Effector memory CD8-positive, alpha-beta T cell (primary cell): Measurements from ENCODE around the gene TRPM2.
"Not testable (repeated sequence)": the region's sequence is repeated elsewhere in the genome, so short reads cannot be mapped to it uniquely, and the experiment has no call there.

Source experiments
- ATAC-seq: fragments of 150-1000 bp; cut with Tn5 transposase; replicated peaks from 2 replicates; pipeline ENCODE4 v1.10.0; 2021; ENCODE audit warnings: mild to moderate bottlenecking, moderate library complexity
- DNase-seq, 3 experiments: peaks; one replicate each; pipeline ENCODE4 v3.0.0; 2021
- H3K27ac Mint-ChIP-seq, 2 donors: one replicate each; pipeline ENCODE4 v1.8.0; 2022; ENCODE audit warnings: mild to moderate bottlenecking in 2 of 2, mixed read lengths in 2 of 2, moderate library complexity in 2 of 2
- H3K27me3 Mint-ChIP-seq, 2 donors: one replicate each; pipeline ENCODE4 v1.8.0; 2022; ENCODE audit warnings: mixed read lengths in 2 of 2
- H3K36me3 Mint-ChIP-seq: one replicate; pipeline ENCODE4 v1.8.0; 2022; ENCODE audit warnings: mild to moderate bottlenecking, moderate library complexity, mixed read lengths; ENCODE audit not compliant: insufficient read depth
- H3K4me1 Mint-ChIP-seq, 2 donors: one replicate each; pipeline ENCODE4 v1.8.0; 2022; ENCODE audit warnings: low read depth in 2 of 2, mixed read lengths in 2 of 2
- H3K4me3 Mint-ChIP-seq, 2 donors: one replicate each; pipeline ENCODE4 v1.8.0; 2022; ENCODE audit warnings: mild to moderate bottlenecking in 2 of 2, mixed read lengths in 2 of 2, moderate library complexity in 2 of 2
- H3K9me3 Mint-ChIP-seq, 2 donors: one replicate each; pipeline ENCODE4 v1.8.0; 2022; ENCODE audit warnings: mixed read lengths in 2 of 2

Gene TRPM2

GRCh38 chr21:44466351-44466954 is 113.0 kb downstream of the TRPM2 start:
- ATAC-seq (no peak), DNase-seq (no peak)
- no peak overlapping the region for H3K27ac Mint-ChIP-seq
- no peaks in the 10 kb centered on the region for H3K4me1 Mint-ChIP-seq
- peaks cover 4% of the 10 kb centered on the region for H3K36me3 Mint-ChIP-seq
- no peak overlapping the region for H3K4me3 Mint-ChIP-seq
- no peaks in the 10 kb centered on the region for H3K9me3 Mint-ChIP-seq
- peaks cover 5 to 28% of the 10 kb centered on the region in 2 donors for H3K27me3 Mint-ChIP-seq

- Mint-ChIP-seq H3K4me3 (no peak overlapping the region), H3K27ac (no peak overlapping the region), H3K36me3 (peaks cover 4% of the 10 kb centered on the region), H3K4me1 (no peaks in the 10 kb centered on the region), H3K27me3 (peaks cover 5 to 28% of the 10 kb centered on the region in 2 donors), H3K9me3 (no peaks in the 10 kb centered on the region)
- DNase-seq (no peak), ATAC-seq (no peak)
These were observed 113.8 kb downstream of the TRPM2 start for GRCh38 chr21:44466996-44467858.

- no peak for DNase-seq
- no peak for ATAC-seq
- Mint-ChIP-seq H3K4me1 (no peaks in the 10 kb centered on the region), H3K36me3 (peaks cover 4% of the 10 kb centered on the region), H3K27me3 (peaks cover 5 to 28% of the 10 kb centered on the region in 2 donors), H3K9me3 (no peaks in the 10 kb centered on the region), H3K27ac (no peak overlapping the region), H3K4me3 (no peak overlapping the region)
These were observed 114.4 kb downstream of the TRPM2 start for GRCh38 chr21:44467859-44468195.

- ATAC-seq (no peak), DNase-seq (no peak)
- no peaks in the 10 kb centered on the region for H3K4me1 Mint-ChIP-seq
- no peaks in the 10 kb centered on the region for H3K9me3 Mint-ChIP-seq
- peaks cover 4% of the 10 kb centered on the region for H3K36me3 Mint-ChIP-seq
- H3K4me3 Mint-ChIP-seq: no peak overlapping the region
- H3K27ac Mint-ChIP-seq: no peak overlapping the region
- peaks cover 5 to 16% of the 10 kb centered on the region in 2 donors for H3K27me3 Mint-ChIP-seq
These were observed 117.9 kb downstream of the TRPM2 start for GRCh38 chr21:44471341-44471740.

- Mint-ChIP-seq H3K27me3 (peaks cover 5 to 11% of the 10 kb centered on the region in 2 donors), H3K27ac (no peak overlapping the region), H3K4me1 (no peaks in the 10 kb centered on the region), H3K9me3 (no peaks in the 10 kb centered on the region), H3K36me3 (no peaks in the 10 kb centered on the region), H3K4me3 (no peak overlapping the region)
- ATAC-seq: no peak
- no peak for DNase-seq
These were observed 118.6 kb downstream of the TRPM2 start for GRCh38 chr21:44471996-44472395.

GRCh38 chr21:44473915-44474555 is 120.6 kb downstream of the TRPM2 start:
- Mint-ChIP-seq H3K27ac (no peak overlapping the region), H3K36me3 (no peaks in the 10 kb centered on the region), H3K4me1 (peaks cover 3% of the 10 kb centered on the region in 2 donors), H3K9me3 (no peaks in the 10 kb centered on the region), H3K27me3 (peaks cover 5 to 16% of the 10 kb centered on the region in 2 donors), H3K4me3 (no peak overlapping the region)
- DNase-seq (no peak), ATAC-seq (peak; percentile 56)

- DNase-seq (no peak), ATAC-seq (no peak)
- peaks cover 5 to 6% of the 10 kb centered on the region in 2 donors for H3K4me1 Mint-ChIP-seq
- H3K4me3 Mint-ChIP-seq: no peak overlapping the region
- no peak overlapping the region for H3K27ac Mint-ChIP-seq
- no peaks in the 10 kb centered on the region for H3K9me3 Mint-ChIP-seq
- peaks cover 0 to 13% of the 10 kb centered on the region in 2 donors for H3K27me3 Mint-ChIP-seq
- H3K36me3 Mint-ChIP-seq: no peaks in the 10 kb centered on the region
These were observed 121.9 kb downstream of the TRPM2 start for GRCh38 chr21:44475266-44475845.

- Mint-ChIP-seq H3K27ac (no peak overlapping the region), H3K27me3 (peaks cover 3 to 12% of the 10 kb centered on the region in 2 donors), H3K4me1 (peaks cover 5 to 6% of the 10 kb centered on the region in 2 donors), H3K36me3 (no peaks in the 10 kb centered on the region), H3K9me3 (no peaks in the 10 kb centered on the region), H3K4me3 (no peak overlapping the region)
- no peak for DNase-seq
- no peak for ATAC-seq
These were observed 123.7 kb downstream of the TRPM2 start for GRCh38 chr21:44477131-44477530.

GRCh38 chr21:44477712-44478111 is 124.3 kb downstream of the TRPM2 start:
- DNase-seq (no peak), ATAC-seq (no peak)
- Mint-ChIP-seq H3K4me3 (no peak overlapping the region), H3K36me3 (no peaks in the 10 kb centered on the region), H3K9me3 (no peaks in the 10 kb centered on the region), H3K27ac (no peak overlapping the region), H3K27me3 (peaks cover 5 to 18% of the 10 kb centered on the region in 2 donors), H3K4me1 (peaks cover 5 to 6% of the 10 kb centered on the region in 2 donors)

GRCh38 chr21:44478124-44478800 is 124.8 kb downstream of the TRPM2 start:
- Mint-ChIP-seq H3K4me3 (no peak overlapping the region), H3K36me3 (no peaks in the 10 kb centered on the region), H3K27ac (no peak overlapping the region), H3K27me3 (peaks cover 5 to 22% of the 10 kb centered on the region in 2 donors), H3K9me3 (no peaks in the 10 kb centered on the region), H3K4me1 (peaks cover 5 to 6% of the 10 kb centered on the region in 2 donors)
- ATAC-seq (no peak), DNase-seq (no peak)

GRCh38 chr21:44478801-44479167 is 125.4 kb downstream of the TRPM2 start:
- DNase-seq (no peak), ATAC-seq (no peak)
- peaks cover 5 to 6% of the 10 kb centered on the region in 2 donors for H3K4me1 Mint-ChIP-seq
- H3K27me3 Mint-ChIP-seq: peaks cover 5 to 24% of the 10 kb centered on the region in 2 donors
- H3K9me3 Mint-ChIP-seq: no peaks in the 10 kb centered on the region
- no peak overlapping the region for H3K4me3 Mint-ChIP-seq
- no peak overlapping the region for H3K27ac Mint-ChIP-seq
- H3K36me3 Mint-ChIP-seq: no peaks in the 10 kb centered on the region

- not testable (repeated sequence) for H3K4me3 Mint-ChIP-seq, H3K9me3 Mint-ChIP-seq, H3K27ac Mint-ChIP-seq, ATAC-seq, H3K36me3 Mint-ChIP-seq, H3K4me1 Mint-ChIP-seq
- DNase-seq: peak in 2 of 3 experiments; percentile 25 to 42
- H3K27me3 Mint-ChIP-seq: peaks cover 11 to 33% of the 10 kb centered on the region in 2 donors
These were observed 126.3 kb downstream of the TRPM2 start for GRCh38 chr21:44479556-44480199.
